HepG2 (cell line): ENCODE data around the gene CLEC19A. TPM values are rescaled to one million over a fixed set of nuclear protein-coding genes. Genes with fewer than 3 reads are reported as not detected.
A peak's percentile ranks its signal among the peaks of the same experiment; 100 is the strongest.

Experiments used
- ATAC-seq: fragments of 200-7000 bp; cut with Tn5 transposase; 3 replicates; pipeline ENCODE4 v1.9.1; 2020; ENCODE audit warnings: mild to moderate bottlenecking, moderate library complexity
- BruUV-seq: library from RNA; stranded (reverse); fragments of 400-500 nt; replicated peaks from 2 replicates; lab custom pipeline; 2021; lab: Mats Ljungman, UMichigan
- CTCF ChIA-PET: fragments of 300-600 bp; formaldehyde crosslinking; extraction: SDS; loops from one replicate; lab custom pipeline; 2021; ENCODE audit warnings: low total read pairs, inconsistent platforms, low intra/inter-chr PET ratio; lab: Yijun Ruan, JAX
- POLR2A ChIA-PET: fragments of 350-600 bp; sonication (Branson Sonifier 250); formaldehyde crosslinking; loops from one replicate; lab custom pipeline; 2020; ENCODE audit warnings: antibody characterized with exemption, inconsistent platforms; lab: Yijun Ruan, JAX
- DNase-seq: peaks from one replicate; pipeline ENCODE4 v3.0.0-alpha.2; 2015; ENCODE audit warnings: low spot score
- FAIRE-seq: peaks from 3 replicates; lab custom pipeline; 2011; peaks lifted over from hg19 to GRCh38; lab: Jason Lieb, UNC
- H2AFZ ChIP-seq: one replicate; pipeline ENCODE4 v1.6.1; 2011; ENCODE audit warnings: low read length, inconsistent platforms
- H3K27ac ChIP-seq: fragments of 300-600 bp; 3 replicates; pipeline ENCODE4 v1.8.0; 2011; ENCODE audit warnings: mixed run types, mild to moderate bottlenecking, mixed read lengths, low read length, inconsistent platforms; ENCODE audit not compliant: insufficient read depth; ENCODE audit errors: extremely low read length
- H3K27me3 ChIP-seq, 2 experiments: fragments of 200-600 bp in 1 of 2; 2 replicates in 1 of 2; 3 replicates in 1 of 2; pipeline versions ENCODE4 v1.6.0 to v1.8.0; 2011; ENCODE audit warnings: low read length in 2 of 2, mild to moderate bottlenecking in 2 of 2, moderate library complexity in 2 of 2, inconsistent platforms in 1 of 2; ENCODE audit not compliant: insufficient read depth in 2 of 2, control insufficient read depth in 1 of 2
- H3K36me3 ChIP-seq, 2 experiments: fragments of 200-600 bp in 1 of 2; replicated peaks in 1 of 2; 2 replicates in 1 of 2; 3 replicates in 1 of 2; pipeline versions ENCODE4 v1.5.1 to v1.8.0; 2011; ENCODE audit warnings: low read length in 2 of 2, inconsistent platforms in 1 of 2; ENCODE audit not compliant: insufficient read depth in 2 of 2, control insufficient read depth in 1 of 2
- H3K4me1 ChIP-seq: 2 replicates; pipeline ENCODE4 v1.5.1; 2012; ENCODE audit warnings: low read length, inconsistent platforms; ENCODE audit not compliant: insufficient read depth
- H3K4me2 ChIP-seq: 2 replicates; pipeline ENCODE4 v1.6.0; 2011; ENCODE audit warnings: low read depth, low read length, inconsistent platforms
- H3K4me3 ChIP-seq, 3 experiments: fragments of 200-600 bp in 1 of 3; sonication (generic), shearing (Covaris generic) in 1 of 3; replicated peaks in 1 of 3; 2 replicates each; pipeline ENCODE4 v1.5.1; 2011 to 2016; ENCODE audit warnings: low read length in 3 of 3, inconsistent platforms in 2 of 3, low read depth in 2 of 3, mild to moderate bottlenecking in 2 of 3, control low read depth in 1 of 3, mixed read lengths in 1 of 3; ENCODE audit not compliant: insufficient read depth in 1 of 3
- H3K79me2 ChIP-seq: one replicate; pipeline ENCODE4 v1.6.1; 2011; ENCODE audit warnings: low read length, inconsistent platforms; ENCODE audit not compliant: insufficient read depth
- H3K9ac ChIP-seq: 2 replicates; pipeline ENCODE4 v1.6.0; 2011; ENCODE audit warnings: mild to moderate bottlenecking, low read depth, low read length, inconsistent platforms; ENCODE audit not compliant: insufficient read depth
- H3K9me3 ChIP-seq: 2 replicates; pipeline ENCODE4 v1.5.1; 2012; ENCODE audit warnings: mild to moderate bottlenecking, low read length
- H4K20me1 ChIP-seq: 2 replicates; pipeline ENCODE4 v1.6.0; 2011; ENCODE audit warnings: inconsistent platforms, mild to moderate bottlenecking, low read length, moderate library complexity; ENCODE audit not compliant: insufficient read depth
- HIC2 ChIP-seq: sonication (generic); formaldehyde crosslinking; IDR thresholded peaks from 2 replicates; pipeline ENCODE4 v1.9.0; 2022; ENCODE audit warnings: low read depth, missing genetic modification reagents
- MXD3 ChIP-seq: IDR thresholded peaks from 2 replicates; pipeline ENCODE4 v1.6.1; 2016; ENCODE audit warnings: mild to moderate bottlenecking, missing biosample characterization, missing genetic modification reagents
- NFYC ChIP-seq: IDR thresholded peaks from 2 replicates; pipeline ENCODE4 v1.6.1; 2016; ENCODE audit warnings: missing genetic modification reagents, missing compliant biosample characterization
- ZNF121 ChIP-seq: sonication (generic); formaldehyde crosslinking; IDR thresholded peaks from 2 replicates; pipeline ENCODE4 v1.5.0; 2020; ENCODE audit warnings: mild to moderate bottlenecking, missing genetic modification reagents
- ZNF431 ChIP-seq: sonication (generic); formaldehyde crosslinking; IDR thresholded peaks from 2 replicates; pipeline ENCODE4 v1.9.0; 2022; ENCODE audit warnings: missing genetic modification reagents, low read depth, mild to moderate bottlenecking, borderline replicate concordance
- WGBS: methylation state at CpG from one replicate; pipeline ENCODE4 v1.1.6; 2017; ENCODE audit warnings: low lambda C conversion rate; 5-methylcytosine and 5-hydroxymethylcytosine counted together
- in situ Hi-C: cut with HindIII; loops from 2 replicates; pipeline ENCODE4 v1.10.0; 2017; ENCODE audit warnings: low pct_unique_long_range_greater_than_20kb; ENCODE audit not compliant: extremely low pct_ligation_motif_present
- intact Hi-C: fragments of 100-400 bp; cut with micrococcal nuclease; formaldehyde crosslinking; loops from one replicate; pipeline ENCODE4 v1.10.0; 2022; ENCODE audit not compliant: unreplicated experiment
- polyA plus RNA-seq, 8 experiments: library from polyadenylated mRNA; depleted of rRNA in 3 of 8; stranded (reverse) in 7 of 8; unstranded in 1 of 8; fragments of >200 nt; fragmentation: Illumina TruSeq in 4 of 8; extraction: Trizol in 4 of 8; gene quantifications; 2 replicates each; pipeline versions ENCODE4 v1.2.1 to v1.2.3, GENCODE V29; 2011 to 2016; ENCODE audit warnings: low read depth in 4 of 8, missing spikeins in 1 of 8, mixed read lengths in 1 of 8; ENCODE audit not compliant: insufficient read depth in 1 of 8
- total RNA-seq, 5 experiments: library from RNA; depleted of rRNA; stranded (reverse); fragments of >200 nt; fragmentation: Illumina TruSeq; extraction: Trizol; gene quantifications; 2 replicates each; pipeline ENCODE4 v1.2.3, GENCODE V29; 2016; ENCODE audit warnings: low read depth in 1 of 5
- TF ChIP-seq, protein P1 (sequence below): sonication (generic); formaldehyde crosslinking; IDR thresholded peaks from 2 replicates; pipeline ENCODE4 v1.5.0; 2020; ENCODE audit warnings: mild to moderate bottlenecking, missing genetic modification reagents, moderate library complexity
- TF ChIP-seq, protein P2 (sequence below): sonication (generic); formaldehyde crosslinking; IDR thresholded peaks from 2 replicates; pipeline ENCODE4 v1.4.0; 2020; ENCODE audit warnings: missing genetic modification reagents, mild to moderate bottlenecking, borderline replicate concordance

Gene CLEC19A
- total and polyA plus RNA-seq, 2 of the 13 experiments (the other 11 are each of a cell fraction or from before 2014, with no cell fraction given) = not detected

DNA sequence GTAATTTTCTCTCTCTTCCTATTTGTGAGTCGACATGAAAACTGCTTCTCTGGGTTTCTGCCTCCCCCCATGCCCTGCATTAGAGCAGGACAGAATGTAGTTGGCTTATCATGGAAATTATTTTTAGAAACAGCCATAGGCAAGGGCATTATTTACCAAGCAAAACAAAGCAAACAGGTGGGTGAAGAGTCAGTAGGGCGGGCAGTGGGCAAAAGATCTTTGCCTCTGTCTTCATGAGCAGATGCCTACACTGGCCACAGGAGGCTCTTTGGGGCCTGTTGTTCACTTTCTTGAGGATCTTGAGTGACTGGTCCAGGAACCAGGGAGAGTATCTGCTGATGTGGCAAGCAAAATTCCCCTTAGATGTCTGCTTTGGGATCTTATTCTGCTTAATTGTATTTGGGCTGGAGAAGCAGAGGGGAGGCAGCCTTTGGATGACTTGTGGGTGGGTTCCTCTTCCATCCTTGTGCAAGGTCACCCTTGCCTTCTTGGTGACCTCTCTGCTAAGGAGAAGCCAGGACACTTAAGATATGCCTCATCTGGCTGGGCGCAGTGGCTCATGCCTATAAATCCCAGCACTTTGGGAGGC lies 42.5 kb upstream of the CLEC19A start:
- BruUV-seq = no TSS peak
- Histone ChIP-seq H3K27ac (no peak overlapping the region), H3K4me1 (no peaks in the 10 kb centered on the region), H3K36me3 (no peaks in the 10 kb centered on the region), H3K79me2 (no peaks in the 10 kb centered on the region), H3K4me3 (no peak overlapping the region), H3K9me3 (no peaks in the 10 kb centered on the region), H4K20me1 (no peaks in the 10 kb centered on the region), H3K4me2 (no peak overlapping the region), H3K9ac (no peak overlapping the region), H2AFZ (no peak overlapping the region), H3K27me3 (peaks cover 0 to 7% of the 10 kb centered on the region in 2 experiments; a peak in 1 of 5 replicates)
- in situ Hi-C loops (no loop called here), intact Hi-C loops (no loop called here)
- DNase-seq (no peak), ATAC-seq (no peak), FAIRE-seq (no peak)
- ChIA-PET POLR2A (no interaction called here), CTCF (no interaction called here)
- WGBS = 13% methylated on average over 3 of the region's 3 CpGs
- TF ChIP-seq ZNF431 (CRISPR knock-in tag) = no peak
- no peak for TF ChIP-seq ZNF121 (CRISPR knock-in tag)

DNA sequence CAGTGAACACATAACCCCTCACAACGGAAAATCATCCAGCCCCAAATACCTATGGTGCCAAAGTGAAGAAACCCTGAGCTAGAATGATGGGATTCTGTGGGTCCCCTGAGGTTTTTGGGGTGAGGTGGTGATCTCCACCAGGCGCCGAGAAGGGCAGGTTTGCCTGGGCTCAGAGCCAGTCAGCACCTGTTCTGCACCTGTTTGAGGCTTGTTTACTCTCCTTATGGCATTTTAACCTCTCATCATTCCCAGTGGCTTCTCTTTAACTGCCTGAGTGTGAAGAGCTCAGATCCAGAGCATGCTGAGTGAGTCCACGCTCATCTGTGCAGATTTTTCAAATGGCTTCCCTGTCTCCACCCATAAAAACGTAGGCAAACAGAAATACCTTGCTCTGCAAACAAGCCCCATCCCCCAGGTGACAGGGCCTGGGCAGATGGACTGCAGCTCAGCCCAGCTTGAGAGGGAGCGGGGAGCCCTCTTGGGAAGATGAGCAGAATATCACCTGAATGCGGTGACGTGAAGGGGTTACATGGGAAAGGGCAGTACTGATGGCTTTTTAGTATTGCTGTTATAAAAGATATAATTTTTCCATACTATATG lies 40.1 kb upstream of the CLEC19A start:
- no peaks in the 10 kb centered on the region for H3K36me3 ChIP-seq
- no TSS peak for BruUV-seq
- 22% methylated on average over 8 of the region's 8 CpGs for WGBS
- ATAC-seq (0 out of 3 replicates have a peak, but pooled peaks have one; percentile 33), DNase-seq (no peak), FAIRE-seq (no peak)
- H3K27ac ChIP-seq = no peak overlapping the region
- H3K9me3 ChIP-seq = no peaks in the 10 kb centered on the region
- in situ Hi-C loops = no loop called here
- ChIA-PET POLR2A (no interaction called here), CTCF (no interaction called here)
- H3K4me1 ChIP-seq = no peaks in the 10 kb centered on the region
- no peaks in the 10 kb centered on the region for H4K20me1 ChIP-seq
- TF ChIP-seq, protein P1, sequence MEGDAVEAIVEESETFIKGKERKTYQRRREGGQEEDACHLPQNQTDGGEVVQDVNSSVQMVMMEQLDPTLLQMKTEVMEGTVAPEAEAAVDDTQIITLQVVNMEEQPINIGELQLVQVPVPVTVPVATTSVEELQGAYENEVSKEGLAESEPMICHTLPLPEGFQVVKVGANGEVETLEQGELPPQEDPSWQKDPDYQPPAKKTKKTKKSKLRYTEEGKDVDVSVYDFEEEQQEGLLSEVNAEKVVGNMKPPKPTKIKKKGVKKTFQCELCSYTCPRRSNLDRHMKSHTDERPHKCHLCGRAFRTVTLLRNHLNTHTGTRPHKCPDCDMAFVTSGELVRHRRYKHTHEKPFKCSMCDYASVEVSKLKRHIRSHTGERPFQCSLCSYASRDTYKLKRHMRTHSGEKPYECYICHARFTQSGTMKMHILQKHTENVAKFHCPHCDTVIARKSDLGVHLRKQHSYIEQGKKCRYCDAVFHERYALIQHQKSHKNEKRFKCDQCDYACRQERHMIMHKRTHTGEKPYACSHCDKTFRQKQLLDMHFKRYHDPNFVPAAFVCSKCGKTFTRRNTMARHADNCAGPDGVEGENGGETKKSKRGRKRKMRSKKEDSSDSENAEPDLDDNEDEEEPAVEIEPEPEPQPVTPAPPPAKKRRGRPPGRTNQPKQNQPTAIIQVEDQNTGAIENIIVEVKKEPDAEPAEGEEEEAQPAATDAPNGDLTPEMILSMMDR (CRISPR knock-in tag) = 0 out of 2 replicates have a peak, but pooled peaks have one; percentile 10
- TF ChIP-seq HIC2 (CRISPR knock-in tag) = no peak
- TF ChIP-seq, protein P2, sequence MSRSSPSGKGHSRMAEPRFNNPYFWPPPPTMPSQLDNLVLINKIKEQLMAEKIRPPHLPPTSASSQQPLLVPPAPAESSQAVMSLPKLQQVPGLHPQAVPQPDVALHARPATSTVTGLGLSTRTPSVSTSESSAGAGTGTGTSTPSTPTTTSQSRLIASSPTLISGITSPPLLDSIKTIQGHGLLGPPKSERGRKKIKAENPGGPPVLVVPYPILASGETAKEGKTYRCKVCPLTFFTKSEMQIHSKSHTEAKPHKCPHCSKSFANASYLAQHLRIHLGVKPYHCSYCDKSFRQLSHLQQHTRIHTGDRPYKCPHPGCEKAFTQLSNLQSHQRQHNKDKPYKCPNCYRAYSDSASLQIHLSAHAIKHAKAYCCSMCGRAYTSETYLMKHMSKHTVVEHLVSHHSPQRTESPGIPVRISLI = no peak
- TF ChIP-seq MXD3 (CRISPR knock-in tag) = no peak
- no peak for TF ChIP-seq NFYC (CRISPR knock-in tag)
- no peaks in the 10 kb centered on the region for H3K27me3 ChIP-seq
- H3K4me2 ChIP-seq = no peak overlapping the region
- intact Hi-C loops = no loop called here
- no peak overlapping the region for H2AFZ ChIP-seq
- no peaks in the 10 kb centered on the region for H3K79me2 ChIP-seq
- H3K4me3 ChIP-seq = no peak overlapping the region
- H3K9ac ChIP-seq = no peak overlapping the region
